GM18868 (cell line): ENCODE results near the gene GRIA4.

Experiments used
- ATAC-seq: cut with Tn5 transposase; IDR thresholded peaks from one replicate; pipeline ENCODE4 v1.9.1; 2021; ENCODE audit warnings: mild to moderate bottlenecking, moderate library complexity; ENCODE audit not compliant: unreplicated experiment

GRIA4 gene

DNA sequence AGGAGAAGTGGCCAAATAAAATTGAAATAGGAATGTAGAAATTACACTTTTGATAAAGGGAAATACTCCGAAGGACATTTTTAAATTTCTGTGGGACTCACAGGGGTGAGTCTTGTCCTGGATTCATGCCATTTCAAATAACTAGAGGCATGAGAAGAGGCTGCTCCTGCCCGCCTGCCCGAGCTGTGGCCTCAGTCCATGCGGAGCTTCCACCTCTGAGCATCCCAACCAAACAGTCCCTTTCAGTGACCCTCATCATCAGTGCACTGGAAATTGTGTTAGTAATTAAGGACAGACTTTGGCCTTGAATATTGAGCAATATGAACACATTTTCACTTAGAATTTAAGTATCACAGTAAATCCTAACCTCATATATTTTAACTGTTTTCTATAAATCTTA, 25.6 kb downstream of the GRIA4 start:
- no peak for ATAC-seq

- ATAC-seq: no peak
Observed at GRCh38 chr11:105636496-105636895, 26.6 kb downstream of the GRIA4 start.

- no peak for ATAC-seq
Observed at GRCh38 chr11:105639527-105639926, 29.7 kb downstream of the GRIA4 start.

- ATAC-seq: no peak
Observed at GRCh38 chr11:105641433-105641832, 31.6 kb downstream of the GRIA4 start.

GRCh38 chr11:105642870-105643269, 33.0 kb downstream of the GRIA4 start:
- no peak for ATAC-seq

DNA sequence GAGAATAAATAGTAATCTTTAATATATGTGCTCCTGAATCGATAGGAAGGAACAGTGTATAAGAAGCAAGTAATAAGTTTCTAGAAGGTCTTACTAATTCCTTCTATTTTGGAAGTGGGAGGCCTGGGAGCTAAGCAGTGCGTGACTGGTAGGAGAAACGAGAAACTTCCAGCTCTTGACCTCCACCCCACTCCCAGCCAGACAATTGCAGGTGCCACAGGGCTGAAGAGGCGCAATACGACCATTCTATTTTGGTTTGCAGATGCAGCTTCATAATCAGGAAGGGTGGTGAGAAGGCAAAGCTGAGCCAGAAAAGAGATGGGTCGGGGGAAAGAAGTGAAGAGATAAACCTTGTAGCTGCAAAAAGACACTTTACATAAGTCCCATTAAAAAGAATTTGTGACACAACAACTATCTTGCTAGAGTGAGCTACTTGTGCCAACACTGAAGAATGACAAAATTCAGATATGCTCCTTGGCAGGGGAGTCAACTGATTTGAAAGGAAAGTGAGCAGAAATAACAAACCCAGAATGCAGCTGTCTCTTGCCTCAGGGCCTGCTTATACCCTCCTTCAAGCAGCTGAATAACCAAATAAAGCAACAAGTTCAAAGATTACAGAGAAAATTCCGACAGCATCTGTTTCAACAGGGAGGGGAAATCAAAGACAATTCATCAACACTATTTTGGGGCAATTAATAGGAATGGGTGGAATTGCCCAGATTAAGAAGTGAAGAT, 35.1 kb downstream of the GRIA4 start:
- no peak for ATAC-seq

DNA sequence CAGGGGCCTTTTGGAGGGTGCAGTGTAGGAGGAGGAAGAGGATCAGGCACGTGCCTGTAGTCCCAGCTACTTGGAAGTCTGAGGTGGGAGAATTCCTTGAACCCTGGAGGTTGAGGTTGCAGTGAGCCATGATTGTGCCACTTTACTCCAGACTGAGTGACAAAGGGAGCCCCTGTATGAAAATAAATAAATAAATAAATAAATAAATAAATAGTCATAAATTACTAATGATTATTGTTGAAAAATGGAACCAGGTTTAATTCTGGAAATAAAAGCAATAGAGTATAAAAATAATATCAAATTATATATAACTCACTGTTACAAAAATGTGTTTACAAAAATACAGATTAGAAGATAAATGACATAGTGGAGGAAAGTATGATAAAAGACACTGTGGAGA, 37.9 kb downstream of the GRIA4 start:
- no peak for ATAC-seq

- no peak for ATAC-seq
Observed at GRCh38 chr11:105648762-105649161, 38.9 kb downstream of the GRIA4 start.

DNA sequence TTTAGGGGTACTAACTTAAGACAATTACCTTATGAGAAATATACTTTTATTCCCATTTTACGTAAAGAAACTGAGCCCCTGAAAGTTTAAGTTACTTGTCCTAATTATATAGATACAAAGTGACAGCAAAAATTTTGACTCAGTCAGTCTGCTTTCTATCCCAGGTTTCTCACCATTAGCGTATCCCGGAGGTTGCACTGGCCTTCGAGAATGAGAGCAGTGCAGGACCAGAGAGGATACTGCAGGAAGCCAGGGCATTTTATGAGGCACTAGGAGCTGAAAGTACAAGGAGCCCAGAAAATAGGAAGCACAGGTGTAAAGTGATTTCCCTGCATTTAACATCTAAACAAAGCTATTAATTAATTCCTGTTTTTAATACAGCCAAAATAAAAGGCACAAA, 55.4 kb downstream of the GRIA4 start:
- ATAC-seq: no peak

DNA sequence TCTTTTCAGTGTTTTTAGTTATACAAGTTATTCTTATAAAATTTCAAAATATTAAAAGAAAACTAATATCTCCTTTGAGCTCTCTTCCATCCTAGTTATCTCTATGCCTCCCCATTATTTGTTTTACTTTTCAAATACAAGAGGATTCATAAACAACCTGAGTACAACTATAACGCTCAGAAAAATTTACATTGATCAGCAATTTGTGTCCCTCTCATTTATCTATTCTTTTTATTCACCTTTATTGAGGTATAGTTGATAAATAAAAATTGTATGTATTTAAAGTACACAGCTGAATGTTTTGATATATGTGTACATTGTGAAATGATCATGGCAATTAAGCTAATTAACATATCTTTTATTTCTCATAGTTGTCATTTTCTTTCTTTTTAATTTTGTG, 57.6 kb downstream of the GRIA4 start:
- no peak for ATAC-seq

GRCh38 chr11:105670811-105671210, 60.9 kb downstream of the GRIA4 start:
- no peak for ATAC-seq

- no peak for ATAC-seq
Observed at GRCh38 chr11:105673089-105673488, 63.2 kb downstream of the GRIA4 start.

DNA sequence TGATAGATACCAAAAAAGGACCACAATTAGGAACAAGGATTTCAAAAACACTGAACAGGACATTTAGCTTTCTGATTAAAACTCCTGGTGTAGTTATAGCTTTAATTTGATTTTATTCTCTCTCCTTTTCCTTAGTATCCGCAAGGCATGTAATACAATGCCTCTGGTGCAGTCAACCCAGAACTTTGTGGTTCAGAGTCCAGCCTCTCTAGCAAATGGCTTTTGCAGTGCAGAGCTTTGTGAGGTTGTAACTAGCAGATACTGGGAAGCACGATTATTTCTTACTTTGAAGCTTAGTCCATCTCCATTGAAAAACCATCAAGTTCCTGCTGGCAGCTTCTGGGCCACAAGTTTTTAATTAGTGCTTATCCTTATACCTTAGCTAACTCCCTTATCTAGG, 79.8 kb downstream of the GRIA4 start:
- no peak for ATAC-seq

DNA sequence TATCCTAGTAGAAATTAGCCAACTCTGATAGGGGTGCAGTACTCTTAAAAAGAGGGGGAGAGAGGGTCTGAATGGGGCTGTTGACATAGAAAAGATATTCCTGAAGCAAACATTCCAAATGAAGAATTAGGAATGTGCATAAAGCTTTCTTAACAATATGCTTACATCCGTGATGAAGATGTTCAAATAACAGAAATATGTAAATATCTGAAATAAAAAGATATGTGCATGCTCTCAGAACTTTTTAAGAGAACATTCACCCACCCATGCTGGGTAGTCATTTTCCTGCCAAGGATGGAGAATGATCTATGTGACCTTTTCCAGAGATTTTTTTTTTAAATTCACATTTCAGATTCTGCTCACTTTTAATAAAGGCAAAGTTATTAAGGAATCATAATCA, 80.6 kb downstream of the GRIA4 start:
- ATAC-seq: no peak

GRCh38 chr11:105693075-105693759, 83.3 kb downstream of the GRIA4 start:
- ATAC-seq: no peak

- peak; percentile 93 for ATAC-seq
Observed at GRCh38 chr11:105696000-105696399, 86.1 kb downstream of the GRIA4 start.

DNA sequence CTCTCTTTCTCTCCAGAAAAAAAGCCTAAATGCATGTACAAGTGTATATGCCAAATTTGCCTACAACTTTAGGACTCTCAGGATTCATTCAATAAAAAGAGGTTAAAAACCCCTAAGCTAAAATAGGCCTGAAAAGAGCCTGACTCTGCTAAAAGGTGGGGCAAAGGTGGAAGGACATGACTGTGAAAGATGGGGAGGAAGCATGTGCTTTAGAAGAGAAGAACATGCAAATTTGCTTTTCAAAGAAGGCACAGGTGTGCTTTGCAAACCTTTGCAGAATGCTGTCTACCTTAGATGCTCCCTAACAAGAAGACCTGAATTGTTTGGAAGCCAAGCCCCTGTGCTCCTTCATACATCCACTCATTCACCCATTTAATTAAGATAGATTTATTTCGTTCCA, 87.4 kb downstream of the GRIA4 start:
- ATAC-seq: no peak

DNA sequence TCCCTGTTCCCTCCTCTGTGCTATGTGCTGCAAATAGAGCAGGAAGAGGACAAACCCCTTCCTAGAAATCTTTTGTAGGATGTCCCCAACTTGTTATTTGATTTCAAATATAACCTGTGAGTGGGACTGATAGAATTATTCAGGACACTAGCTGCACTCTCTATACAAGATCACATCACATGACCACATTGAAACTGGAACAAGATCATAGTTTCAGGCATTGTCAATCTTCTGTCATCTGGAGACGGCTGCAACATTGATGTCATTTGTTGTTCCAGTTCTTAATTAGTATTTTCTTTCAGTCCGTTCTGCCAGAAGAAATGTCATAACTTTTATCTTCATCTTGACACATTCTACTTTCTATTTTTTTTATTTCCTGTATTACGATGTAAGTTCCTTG, 89.3 kb downstream of the GRIA4 start:
- peak; percentile 39 for ATAC-seq

GRCh38 chr11:105700271-105700670, 90.4 kb downstream of the GRIA4 start:
- ATAC-seq: no peak

DNA sequence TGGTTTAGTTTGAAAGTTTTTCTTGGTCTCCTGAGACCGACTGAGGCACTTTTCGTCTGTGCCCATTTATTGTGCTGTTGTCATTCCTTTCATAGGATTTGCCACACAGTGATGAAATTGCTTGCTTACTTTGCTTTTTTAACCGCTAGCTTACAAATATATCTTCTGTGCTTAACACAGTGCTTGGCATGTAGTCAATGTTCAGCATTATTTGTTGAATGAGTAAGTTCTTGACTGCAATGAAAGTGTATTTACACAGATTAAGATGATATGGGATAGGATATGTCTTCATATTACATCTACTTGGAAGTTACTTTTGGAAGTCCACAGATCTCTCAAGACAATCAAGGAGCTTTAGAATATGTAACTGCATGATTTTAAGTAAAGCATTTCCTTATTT, 91.2 kb downstream of the GRIA4 start:
- ATAC-seq: no peak

DNA sequence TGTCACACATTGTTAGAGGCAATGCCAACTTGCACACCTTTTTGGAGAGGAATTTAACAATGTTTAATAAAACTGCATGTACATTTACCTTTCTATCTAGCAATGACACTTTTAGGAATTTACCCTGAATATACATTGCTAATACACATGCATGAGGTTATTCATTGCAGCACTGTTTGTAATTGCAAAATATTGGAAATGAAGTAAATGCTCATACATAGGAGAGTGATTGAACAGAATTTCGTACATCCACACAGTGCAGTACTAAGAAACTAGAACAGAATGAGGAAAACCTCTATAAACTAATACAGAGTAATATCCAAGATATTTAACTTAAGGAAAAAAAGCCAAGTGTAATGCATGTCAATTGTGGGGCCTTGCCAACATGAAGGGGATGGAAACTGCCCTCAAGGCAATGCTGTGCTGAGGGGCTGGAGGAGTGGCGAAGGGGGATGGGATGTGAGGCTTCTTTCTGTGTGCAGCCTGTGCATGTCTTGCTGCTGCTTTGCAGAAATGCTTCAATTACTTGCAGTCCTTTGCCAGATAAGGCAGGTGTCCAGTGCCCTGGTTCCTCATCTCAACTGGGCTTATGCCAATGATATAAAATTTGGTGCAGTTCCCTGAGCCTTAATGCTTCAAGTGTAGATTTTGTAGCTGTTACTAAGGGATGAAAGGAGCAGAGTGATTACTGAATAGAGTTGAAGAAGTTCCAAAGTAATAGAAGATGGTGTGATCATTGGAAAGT, 96.1 kb downstream of the GRIA4 start:
- ATAC-seq: no peak

DNA sequence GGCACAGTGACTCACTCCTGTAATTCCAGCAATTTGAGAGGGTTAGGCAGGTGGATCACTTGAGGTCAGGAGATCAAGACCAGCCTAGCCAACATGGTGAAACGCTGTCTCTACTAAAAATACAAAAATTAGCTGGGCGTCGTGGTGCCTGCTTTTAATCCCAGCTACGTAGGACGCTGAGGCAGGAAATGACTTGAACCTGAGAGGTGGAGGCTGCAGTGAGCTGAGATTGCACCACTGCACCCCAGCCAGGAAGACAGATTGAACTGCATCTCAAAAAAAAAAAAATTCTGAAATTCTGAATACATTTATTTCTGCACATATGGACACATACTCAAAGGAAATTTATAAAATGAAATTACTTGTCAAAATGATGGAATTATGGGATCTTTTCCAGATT, 103.2 kb downstream of the GRIA4 start:
- no peak for ATAC-seq
